Activated CD4-positive, alpha-beta T cell treated with anti-CD3 and anti-CD28 coated beads, Interleukin-2, amount 10 ng/mL, durations not matched to agents 7 days and 5 days (primary cell): ENCODE results near the gene NFAT5. TPM values are rescaled to one million over a fixed set of nuclear protein-coding genes. Genes with fewer than 3 reads are reported as not detected.
"Not testable (repeated sequence)": the region's sequence is repeated elsewhere in the genome, so short reads cannot be mapped to it uniquely, and the experiment has no call there.

Source experiments
- CTCF ChIA-PET: fragments of 350-600 bp; sonication (Branson Sonifier 250); formaldehyde crosslinking; loops from one replicate; lab custom pipeline; 2021; ENCODE audit warnings: antibody characterized with exemption; lab: Charles Lee
- POLR2A ChIA-PET: fragments of 350-600 bp; sonication (Branson Sonifier 250); formaldehyde crosslinking; loops from one replicate; lab custom pipeline; 2021; ENCODE audit warnings: antibody characterized with exemption; lab: Charles Lee
- DNase-seq: peaks from one replicate; pipeline ENCODE4 v3.0.0-alpha.2; 2020
- H3K27ac Mint-ChIP-seq: one replicate; pipeline ENCODE4 v1.8.0; 2021; ENCODE audit warnings: mild to moderate bottlenecking, moderate library complexity, mixed read lengths
- H3K27me3 Mint-ChIP-seq: one replicate; pipeline ENCODE4 v1.8.0; 2021; ENCODE audit warnings: mixed read lengths
- H3K36me3 Mint-ChIP-seq: one replicate; pipeline ENCODE4 v1.8.0; 2021; ENCODE audit warnings: low read depth, mixed read lengths
- H3K4me1 Mint-ChIP-seq: one replicate; pipeline ENCODE4 v1.8.0; 2021; ENCODE audit warnings: mixed read lengths
- H3K4me3 Mint-ChIP-seq: one replicate; pipeline ENCODE4 v1.8.0; 2021; ENCODE audit warnings: mild to moderate bottlenecking, moderate library complexity, mixed read lengths
- H3K9me3 Mint-ChIP-seq: one replicate; pipeline ENCODE4 v1.8.0; 2021; ENCODE audit warnings: mixed read lengths
- total RNA-seq, 2 experiments: library from RNA; stranded (reverse); gene quantifications; one replicate each; pipeline ENCODE4 v1.2.3, GENCODE V29; 2021

The NFAT5 gene
- total RNA-seq, 2 experiments from 2014 or later = 18.5 to 19.5 TPM

GRCh38 chr16:69725480-69726312 is 159.9 kb downstream of the NFAT5 start:
- peak overlapping the region; percentile 97 for H3K27ac Mint-ChIP-seq
- H3K9me3 Mint-ChIP-seq = no peaks in the 10 kb centered on the region
- no peak for DNase-seq
- peak overlapping the region; percentile 92 for H3K4me3 Mint-ChIP-seq
- H3K36me3 Mint-ChIP-seq = no peaks in the 10 kb centered on the region
- H3K4me1 Mint-ChIP-seq = peaks cover 57% of the 10 kb centered on the region
- ChIA-PET POLR2A (interaction anchor here (0.8 kb wide), 1 partner anchor 29 kb away, joined by 5 read pairs; the partner anchor contains the start of gene NOB1), CTCF (interaction anchor here (0.6 to 7.9 kb wide), 8 partner anchors 9 to 557 kb away, joined by 3 to 50 read pairs (median 8); partner anchors contain the start of gene NOB1)
- H3K27me3 Mint-ChIP-seq = no peaks in the 10 kb centered on the region

GRCh38 chr16:69726313-69727060 is 160.7 kb downstream of the NFAT5 start, which contains the start of gene NQO1:
Gene NQO1 (minus strand): TSS chr16:69726560. CDS start chr16:69726439, 121 bp downstream.
- CTCF ChIA-PET = interaction anchor here (0.6 to 7.9 kb wide), 9 partner anchors 9 to 558 kb away, joined by 3 to 50 read pairs (median 7); partner anchors contain the start of gene NOB1
- Mint-ChIP-seq H3K4me3 (peak within 1 kb of the TSS; percentile 92), H3K4me1 (peaks cover 57% of the 10 kb centered on the region), H3K27me3 (no peaks in the 10 kb centered on the region), H3K27ac (peak within 1 kb of the TSS; percentile 97), H3K36me3 (no peaks in the 10 kb centered on the region), H3K9me3 (no peaks in the 10 kb centered on the region)
- DNase-seq = peak; percentile 95
- POLR2A ChIA-PET = interaction anchor here (0.8 kb wide), 1 partner anchor 28 kb away, joined by 5 read pairs; the partner anchor contains the start of gene NOB1

- ChIA-PET CTCF (interaction anchor here (0.6 to 7.9 kb wide), 7 partner anchors 8 to 1065 kb away, joined by 3 to 50 read pairs (median 3); partner anchors contain the start of gene NOB1), POLR2A (interaction anchor here (0.9 kb wide), 1 partner anchor 27 kb away, joined by 5 read pairs; the partner anchor contains the start of gene NOB1)
- Mint-ChIP-seq H3K4me1 (peaks cover 50% of the 10 kb centered on the region), H3K27ac (peak overlapping the region; percentile 97), H3K27me3 (no peaks in the 10 kb centered on the region), H3K36me3 (no peaks in the 10 kb centered on the region), H3K9me3 (no peaks in the 10 kb centered on the region), H3K4me3 (peak overlapping the region; percentile 92)
- no peak for DNase-seq
Measured at GRCh38 chr16:69727916-69728270, 162.1 kb downstream of the NFAT5 start.

- H3K27me3 Mint-ChIP-seq, H3K9me3 Mint-ChIP-seq, DNase-seq, H3K36me3 Mint-ChIP-seq, H3K4me3 Mint-ChIP-seq, POLR2A ChIA-PET: not testable (repeated sequence)
- CTCF ChIA-PET = interaction anchor here (7.9 kb wide), 1 partner anchor 25 kb away, joined by 50 read pairs; the partner anchor contains the start of gene NOB1
- peak overlapping the region; percentile 48 for H3K27ac Mint-ChIP-seq
- H3K4me1 Mint-ChIP-seq = peaks cover 43% of the 10 kb centered on the region
Measured at GRCh38 chr16:69729030-69729429, 163.3 kb downstream of the NFAT5 start.

GRCh38 chr16:69731280-69731679 is 165.5 kb downstream of the NFAT5 start:
- CTCF ChIA-PET = interaction anchor here (2.5 kb wide), 1 partner anchor 24 kb away, joined by 7 read pairs; the partner anchor contains the start of gene NOB1
- not testable (repeated sequence) for H3K4me3 Mint-ChIP-seq

GRCh38 chr16:69732101-69732500 is 166.3 kb downstream of the NFAT5 start:
- DNase-seq = no peak
- Mint-ChIP-seq H3K4me3 (no peak overlapping the region), H3K9me3 (no peaks in the 10 kb centered on the region), H3K27ac (no peak overlapping the region), H3K36me3 (no peaks in the 10 kb centered on the region), H3K4me1 (peaks cover 16% of the 10 kb centered on the region), H3K27me3 (no peaks in the 10 kb centered on the region)
- ChIA-PET CTCF (interaction anchor here (2.5 kb wide), 1 partner anchor 23 kb away, joined by 7 read pairs; the partner anchor contains the start of gene NOB1), POLR2A (no interaction called here)

More at GRCh38 chr16:69731280-69731679, 165.5 kb downstream of the NFAT5 start:
- H3K27me3 Mint-ChIP-seq, POLR2A ChIA-PET, H3K36me3 Mint-ChIP-seq, DNase-seq, H3K27ac Mint-ChIP-seq, H3K9me3 Mint-ChIP-seq: not testable (repeated sequence)
- peaks cover 24% of the 10 kb centered on the region for H3K4me1 Mint-ChIP-seq

GRCh38 chr16:69741519-69741918 is 175.8 kb downstream of the NFAT5 start:
- ChIA-PET POLR2A (no interaction called here), CTCF (interaction anchor here (0.6 to 2.5 kb wide), 4 partner anchors 15 to 920 kb away, joined by 3 to 13 read pairs (median 5); partner anchors contain the start of gene NQO1)
- Mint-ChIP-seq H3K4me1 (no peaks in the 10 kb centered on the region), H3K27ac (no peak overlapping the region), H3K27me3 (no peaks in the 10 kb centered on the region), H3K4me3 (no peak overlapping the region), H3K9me3 (no peaks in the 10 kb centered on the region), H3K36me3 (peaks cover 43% of the 10 kb centered on the region)
- DNase-seq = no peak

- H3K9me3 Mint-ChIP-seq = no peaks in the 10 kb centered on the region
- H3K27ac Mint-ChIP-seq = no peak overlapping the region
- POLR2A ChIA-PET = no interaction called here
- CTCF ChIA-PET = interaction anchor here (0.6 to 1.0 kb wide), 3 partner anchors 12 to 1095 kb away, joined by 3 to 6 read pairs (median 5); partner anchors contain the start of gene NOB1
- H3K4me1 Mint-ChIP-seq = no peaks in the 10 kb centered on the region
- H3K36me3 Mint-ChIP-seq = peaks cover 44% of the 10 kb centered on the region
- no peak for DNase-seq
- H3K27me3 Mint-ChIP-seq = no peaks in the 10 kb centered on the region
- no peak overlapping the region for H3K4me3 Mint-ChIP-seq
Measured at GRCh38 chr16:69741951-69742904, 176.5 kb downstream of the NFAT5 start.

- Mint-ChIP-seq H3K4me1 (no peaks in the 10 kb centered on the region), H3K36me3 (peaks cover 62% of the 10 kb centered on the region), H3K27ac (no peak overlapping the region), H3K4me3 (no peak overlapping the region), H3K9me3 (no peaks in the 10 kb centered on the region), H3K27me3 (no peaks in the 10 kb centered on the region)
- POLR2A ChIA-PET = no interaction called here
- CTCF ChIA-PET = interaction anchor here (1.0 to 1.5 kb wide), 3 partner anchors 8 to 18 kb away, joined by 3 to 6 read pairs (median 4); partner anchors contain the start of genes NOB1 and WWP2
- DNase-seq = no peak
Measured at GRCh38 chr16:69744363-69745231, 178.8 kb downstream of the NFAT5 start.

- no peaks in the 10 kb centered on the region for H3K27me3 Mint-ChIP-seq
- peaks cover 61% of the 10 kb centered on the region for H3K36me3 Mint-ChIP-seq
- no peak overlapping the region for H3K27ac Mint-ChIP-seq
- DNase-seq = no peak
- POLR2A ChIA-PET = no interaction called here
- H3K4me3 Mint-ChIP-seq = no peak overlapping the region
- H3K4me1 Mint-ChIP-seq = no peaks in the 10 kb centered on the region
- no peaks in the 10 kb centered on the region for H3K9me3 Mint-ChIP-seq
- CTCF ChIA-PET = interaction anchor here (0.6 to 1.5 kb wide), 5 partner anchors 8 to 778 kb away, joined by 3 to 6 read pairs (median 3); partner anchors contain the start of genes COG4, NOB1 and WWP2
Measured at GRCh38 chr16:69745232-69745612, 179.5 kb downstream of the NFAT5 start.
